GM21737 (cell line): ENCODE measurements around the gene C17orf67.

Experiments
- ATAC-seq: cut with Tn5 transposase; IDR thresholded peaks from one replicate; pipeline ENCODE4 v1.9.1; 2021; ENCODE audit warnings: mild to moderate bottlenecking, moderate library complexity; ENCODE audit not compliant: unreplicated experiment

C17orf67 gene

GRCh38 chr17:56833809-56834379 lies at the start of gene C17orf67, which contains the start of gene DGKE:
Gene C17orf67, minus strand, starts transcription at chr17:56833920. Its CDS starts 18,110 bp downstream, at chr17:56815810.
Gene DGKE, plus strand, starts transcription at chr17:56834151. Its CDS starts 645 bp downstream, at chr17:56834796.
- ATAC-seq: peak; percentile 83

GRCh38 chr17:56881685-56882295 lies 48.1 kb upstream of the C17orf67 start:
- no peak for ATAC-seq

GRCh38 chr17:56880571-56880970 lies 46.9 kb upstream of the C17orf67 start:
- no peak for ATAC-seq

- ATAC-seq: no peak
Observed at GRCh38 chr17:56880133-56880532, 46.4 kb upstream of the C17orf67 start.

- no peak for ATAC-seq
Observed at GRCh38 chr17:56879280-56879679, 45.6 kb upstream of the C17orf67 start.

GRCh38 chr17:56876766-56877179 lies 43.1 kb upstream of the C17orf67 start:
- ATAC-seq: no peak

GRCh38 chr17:56870081-56870651 lies 36.4 kb upstream of the C17orf67 start:
- no peak for ATAC-seq

- ATAC-seq: no peak
Observed at GRCh38 chr17:56868716-56869115, 35.0 kb upstream of the C17orf67 start.

- no peak for ATAC-seq
Observed at GRCh38 chr17:56867948-56868376, 34.2 kb upstream of the C17orf67 start.

- ATAC-seq: no peak
Observed at GRCh38 chr17:56866496-56866895, 32.8 kb upstream of the C17orf67 start.

GRCh38 chr17:56866076-56866475 lies 32.4 kb upstream of the C17orf67 start:
- ATAC-seq: no peak

GRCh38 chr17:56863974-56864373 lies 30.3 kb upstream of the C17orf67 start:
- ATAC-seq: no peak

GRCh38 chr17:56861899-56862298 lies 28.2 kb upstream of the C17orf67 start:
- no peak for ATAC-seq

GRCh38 chr17:56851008-56851407 lies 17.3 kb upstream of the C17orf67 start:
- no peak for ATAC-seq

- ATAC-seq: no peak
Observed at GRCh38 chr17:56850591-56850990, 16.9 kb upstream of the C17orf67 start.

- no peak for ATAC-seq
Observed at GRCh38 chr17:56849131-56849530, 15.4 kb upstream of the C17orf67 start.

GRCh38 chr17:56847106-56847505 lies 13.4 kb upstream of the C17orf67 start:
- ATAC-seq: no peak

- ATAC-seq: no peak
Observed at GRCh38 chr17:56845934-56846333, 12.2 kb upstream of the C17orf67 start.

- ATAC-seq: no peak
Observed at GRCh38 chr17:56842577-56842976, 8.9 kb upstream of the C17orf67 start.

- ATAC-seq: no peak
Observed at GRCh38 chr17:56838687-56839086, 5.0 kb upstream of the C17orf67 start.

GRCh38 chr17:56835264-56835585 lies 1.5 kb upstream of the C17orf67 start:
- ATAC-seq: no peak
